ENCODE measurements around the gene HOXC4. TPM values are rescaled to one million over a fixed set of nuclear protein-coding genes. Genes with fewer than 3 reads are reported as not detected.

The HOXC4 gene
- polyA plus RNA-seq, 1 donor, result 14.0 TPM

DNA sequence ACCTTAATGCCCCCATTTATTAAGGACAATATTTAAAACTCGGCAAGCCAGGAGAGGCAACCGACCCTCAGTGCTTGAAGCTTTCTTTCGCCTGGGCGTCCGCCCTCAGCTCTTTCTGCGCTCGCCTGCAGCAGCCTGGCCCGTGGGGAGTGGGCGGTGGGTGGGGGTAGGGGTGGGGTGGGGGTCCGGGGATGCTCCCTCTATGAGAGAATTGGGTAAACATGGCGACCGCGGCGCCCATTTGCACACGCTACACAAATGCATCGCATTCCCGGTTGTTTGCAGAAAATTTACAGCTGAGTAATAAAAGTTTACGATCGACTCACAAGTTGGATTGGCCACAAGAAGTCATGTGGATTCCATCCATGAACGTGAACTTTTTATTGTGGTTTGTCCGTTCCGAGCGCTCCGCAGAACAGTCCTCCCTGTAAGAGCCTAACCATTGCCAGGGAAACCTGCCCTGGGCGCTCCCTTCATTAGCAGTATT, 37.1 kb upstream of the HOXC4 start:
- peak; percentile 81 to 89 for DNase-seq
- H3K27ac ChIP-seq (ENCODE audit: low read length), result peak overlapping the region; percentile 95
- peak overlapping the region; percentile 78 for H3K4me3 ChIP-seq (ENCODE audit: low read length)
- H3K9me3 ChIP-seq (ENCODE audit: control insufficient read depth, low read depth, low read length), result peaks cover 3% of the 10 kb centered on the region
- H3K27me3 ChIP-seq (ENCODE audit: control insufficient read depth, insufficient read depth, low read length), result peaks cover 52% of the 10 kb centered on the region
- WGBS (ENCODE audit: insufficient coverage, low lambda C conversion rate), result no CpG with 5 or more reads among the region's 25 CpGs
- H3K4me1 ChIP-seq (ENCODE audit: control insufficient read depth, insufficient read depth, low read length), result peaks cover 28% of the 10 kb centered on the region
- H3K36me3 ChIP-seq (ENCODE audit: control insufficient read depth, insufficient read depth, low read length), result no peaks in the 10 kb centered on the region

GRCh38 chr12:54017027-54017788, 36.4 kb upstream of the HOXC4 start:
- H3K4me1 ChIP-seq (ENCODE audit: control insufficient read depth, insufficient read depth, low read length), result peaks cover 27% of the 10 kb centered on the region
- H3K27ac ChIP-seq (ENCODE audit: low read length), result peak overlapping the region; percentile 95
- peaks cover 3% of the 10 kb centered on the region for H3K9me3 ChIP-seq (ENCODE audit: control insufficient read depth, low read depth, low read length)
- H3K36me3 ChIP-seq (ENCODE audit: control insufficient read depth, insufficient read depth, low read length), result no peaks in the 10 kb centered on the region
- H3K4me3 ChIP-seq (ENCODE audit: low read length), result peak overlapping the region; percentile 78
- peaks cover 53% of the 10 kb centered on the region for H3K27me3 ChIP-seq (ENCODE audit: control insufficient read depth, insufficient read depth, low read length)
- no peak for DNase-seq
- WGBS (ENCODE audit: insufficient coverage, low lambda C conversion rate), result 0% methylated on average over 3 of the region's 24 CpGs

- Histone ChIP-seq H3K27ac (ENCODE audit: low read length) (peak overlapping the region; percentile 95), H3K4me1 (ENCODE audit: control insufficient read depth, insufficient read depth, low read length) (peaks cover 30% of the 10 kb centered on the region), H3K36me3 (ENCODE audit: control insufficient read depth, insufficient read depth, low read length) (no peaks in the 10 kb centered on the region), H3K4me3 (ENCODE audit: low read length) (peak overlapping the region; percentile 78), H3K27me3 (ENCODE audit: control insufficient read depth, insufficient read depth, low read length) (peaks cover 50% of the 10 kb centered on the region), H3K9me3 (ENCODE audit: control insufficient read depth, low read depth, low read length) (peaks cover 3% of the 10 kb centered on the region)
- peak; percentile 85 to 88 for DNase-seq
- no CpG with 5 or more reads among the region's 34 CpGs for WGBS (ENCODE audit: insufficient coverage, low lambda C conversion rate)
Measured at GRCh38 chr12:54017878-54018467, 35.7 kb upstream of the HOXC4 start.

DNA sequence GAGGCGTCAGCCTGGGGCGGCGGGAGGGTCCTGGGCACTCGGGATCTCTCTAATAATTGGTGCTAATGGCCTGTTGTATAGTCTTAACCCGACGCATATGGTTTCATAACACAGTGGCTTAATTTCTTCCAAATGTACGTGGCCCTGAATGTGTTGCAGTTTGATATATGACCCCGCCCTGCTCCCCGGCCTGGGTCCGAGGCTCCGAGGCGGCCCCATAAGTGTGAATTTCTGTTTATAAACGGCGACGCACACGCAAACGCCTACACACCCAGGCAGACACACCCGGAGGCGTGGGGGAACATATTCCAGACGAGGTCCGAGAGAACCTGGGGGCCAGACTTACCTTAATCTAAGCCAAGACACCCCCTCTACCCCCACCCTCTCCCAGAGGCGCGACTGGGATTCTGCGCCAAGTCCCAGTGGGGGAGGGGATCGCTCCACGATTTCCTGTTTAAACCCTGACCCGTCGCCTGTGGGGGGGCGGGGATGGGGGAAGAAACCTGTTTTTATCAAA, 35.1 kb upstream of the HOXC4 start:
- H3K4me1 ChIP-seq (ENCODE audit: control insufficient read depth, insufficient read depth, low read length), result peaks cover 35% of the 10 kb centered on the region
- DNase-seq, result peak in 1 of 2 donors; percentile 64
- peaks cover 49% of the 10 kb centered on the region for H3K27me3 ChIP-seq (ENCODE audit: control insufficient read depth, insufficient read depth, low read length)
- WGBS (ENCODE audit: insufficient coverage, low lambda C conversion rate), result no CpG with 5 or more reads among the region's 29 CpGs
- no peaks in the 10 kb centered on the region for H3K36me3 ChIP-seq (ENCODE audit: control insufficient read depth, insufficient read depth, low read length)
- H3K27ac ChIP-seq (ENCODE audit: low read length), result peak overlapping the region; percentile 95
- peaks cover 3% of the 10 kb centered on the region for H3K9me3 ChIP-seq (ENCODE audit: control insufficient read depth, low read depth, low read length)
- peak overlapping the region; percentile 78 for H3K4me3 ChIP-seq (ENCODE audit: low read length)

GRCh38 chr12:54019091-54019811, 34.4 kb upstream of the HOXC4 start:
- H3K27me3 ChIP-seq (ENCODE audit: control insufficient read depth, insufficient read depth, low read length), result peaks cover 50% of the 10 kb centered on the region
- H3K9me3 ChIP-seq (ENCODE audit: control insufficient read depth, low read depth, low read length), result peaks cover 3% of the 10 kb centered on the region
- H3K27ac ChIP-seq (ENCODE audit: low read length), result peak overlapping the region; percentile 95
- peak in 1 of 2 donors; percentile 43 for DNase-seq
- no peaks in the 10 kb centered on the region for H3K36me3 ChIP-seq (ENCODE audit: control insufficient read depth, insufficient read depth, low read length)
- H3K4me1 ChIP-seq (ENCODE audit: control insufficient read depth, insufficient read depth, low read length), result peaks cover 36% of the 10 kb centered on the region
- peak overlapping the region; percentile 78 for H3K4me3 ChIP-seq (ENCODE audit: low read length)
- WGBS (ENCODE audit: insufficient coverage, low lambda C conversion rate), result no CpG with 5 or more reads among the region's 43 CpGs

- Histone ChIP-seq H3K4me1 (ENCODE audit: control insufficient read depth, insufficient read depth, low read length) (peaks cover 41% of the 10 kb centered on the region), H3K27me3 (ENCODE audit: control insufficient read depth, insufficient read depth, low read length) (peaks cover 49% of the 10 kb centered on the region), H3K4me3 (ENCODE audit: low read length) (peak overlapping the region; percentile 78), H3K36me3 (ENCODE audit: control insufficient read depth, insufficient read depth, low read length) (no peaks in the 10 kb centered on the region), H3K9me3 (ENCODE audit: control insufficient read depth, low read depth, low read length) (no peaks in the 10 kb centered on the region), H3K27ac (ENCODE audit: low read length) (peak overlapping the region; percentile 88)
- DNase-seq, result no peak
- no CpG with 5 or more reads among the region's 10 CpGs for WGBS (ENCODE audit: insufficient coverage, low lambda C conversion rate)
Measured at GRCh38 chr12:54019924-54020590, 33.6 kb upstream of the HOXC4 start.

DNA sequence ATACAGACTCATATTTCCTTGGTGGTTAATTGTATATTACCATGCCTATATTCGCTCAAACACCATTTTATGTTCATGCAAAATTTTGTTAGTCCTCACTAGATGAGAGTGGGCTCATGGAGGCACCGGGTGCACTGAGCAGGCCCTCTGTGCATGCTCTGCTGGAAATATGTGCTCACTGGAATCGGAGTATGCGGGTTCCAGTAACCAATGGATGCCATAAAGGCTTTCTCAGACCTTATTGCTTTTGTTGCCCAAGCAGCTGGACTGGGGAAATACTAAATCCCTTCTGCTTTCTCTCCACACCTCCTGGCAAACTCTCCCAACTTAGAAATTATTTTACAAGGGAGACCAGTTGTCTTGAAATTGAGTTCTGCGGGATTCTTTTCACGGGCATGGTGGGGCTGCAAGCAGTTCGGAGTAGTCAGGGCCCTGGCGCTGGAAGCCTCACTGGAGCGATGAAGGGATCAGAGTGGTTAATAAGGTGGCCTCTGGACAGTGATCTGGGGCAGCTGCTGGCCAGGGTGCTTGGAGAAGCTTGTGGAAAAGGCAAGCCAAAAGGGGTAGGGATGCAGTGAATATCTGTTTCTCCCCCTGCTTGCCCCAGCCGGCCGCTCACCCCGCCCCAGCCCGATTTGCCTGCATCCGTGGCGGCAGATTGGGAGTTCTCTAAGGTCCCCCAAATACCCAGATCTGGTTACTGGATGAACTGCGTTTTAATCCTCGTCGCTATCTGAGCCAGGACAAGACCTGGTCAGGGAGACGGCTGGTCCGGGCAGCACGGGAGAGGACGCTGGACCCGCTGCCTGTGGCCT, 32.8 kb upstream of the HOXC4 start:
- no CpG with 5 or more reads among the region's 23 CpGs for WGBS (ENCODE audit: insufficient coverage, low lambda C conversion rate)
- Histone ChIP-seq H3K9me3 (ENCODE audit: control insufficient read depth, low read depth, low read length) (no peaks in the 10 kb centered on the region), H3K36me3 (ENCODE audit: control insufficient read depth, insufficient read depth, low read length) (no peaks in the 10 kb centered on the region), H3K4me3 (ENCODE audit: low read length) (peak overlapping the region; percentile 78), H3K4me1 (ENCODE audit: control insufficient read depth, insufficient read depth, low read length) (peaks cover 45% of the 10 kb centered on the region), H3K27me3 (ENCODE audit: control insufficient read depth, insufficient read depth, low read length) (peaks cover 48% of the 10 kb centered on the region), H3K27ac (ENCODE audit: low read length) (peak overlapping the region; percentile 54)
- no peak for DNase-seq

- no CpG with 5 or more reads among the region's 16 CpGs for WGBS (ENCODE audit: insufficient coverage, low lambda C conversion rate)
- DNase-seq, result no peak
- H3K4me1 ChIP-seq (ENCODE audit: control insufficient read depth, insufficient read depth, low read length), result peaks cover 48% of the 10 kb centered on the region
- H3K27ac ChIP-seq (ENCODE audit: low read length), result peak overlapping the region; percentile 54
- H3K9me3 ChIP-seq (ENCODE audit: control insufficient read depth, low read depth, low read length), result no peaks in the 10 kb centered on the region
- H3K4me3 ChIP-seq (ENCODE audit: low read length), result peak overlapping the region; percentile 78
- no peaks in the 10 kb centered on the region for H3K36me3 ChIP-seq (ENCODE audit: control insufficient read depth, insufficient read depth, low read length)
- H3K27me3 ChIP-seq (ENCODE audit: control insufficient read depth, insufficient read depth, low read length), result peaks cover 49% of the 10 kb centered on the region
Measured at GRCh38 chr12:54021432-54022013, 32.1 kb upstream of the HOXC4 start.

Data from large intestine (tissue), 3 donors.